Gastroesophageal sphincter (tissue), 4 donors: ENCODE results near the gene TTC23. TPM values are rescaled to one million over a fixed set of nuclear protein-coding genes. Genes with fewer than 3 reads are reported as not detected.

Experiments used
- ATAC-seq: fragments of 150-250 bp; one replicate; pipeline ENCODE4 v1.9.1; 2016; ENCODE audit warnings: mild to moderate bottlenecking, moderate library complexity
- H3K27ac ChIP-seq, 4 donors: fragments of 200-600 bp; sonication (generic) in 3 of 4; 1 replicate in 3 of 4; 2 replicates in 1 of 4; pipeline ENCODE4 v1.5.1; 2016 to 2019
- H3K27me3 ChIP-seq: fragments of 200-600 bp; sonication (generic); one replicate; pipeline ENCODE4 v1.5.1; 2019
- H3K36me3 ChIP-seq, 2 donors: fragments of 200-600 bp; sonication (generic); one replicate each; pipeline ENCODE4 v1.5.1; 2019; ENCODE audit warnings: control low read depth in 1 of 2
- H3K4me1 ChIP-seq, 3 donors: fragments of 200-600 bp; sonication (generic); 1 replicate in 2 of 3; 2 replicates in 1 of 3; pipeline ENCODE4 v1.5.1; 2016 to 2019; ENCODE audit warnings: control low read depth in 2 of 3
- H3K4me3 ChIP-seq, 2 donors: fragments of 200-600 bp; sonication (generic); one replicate each; pipeline ENCODE4 v1.5.1; 2019; ENCODE audit warnings: mild to moderate bottlenecking in 1 of 2, moderate library complexity in 1 of 2
- H3K9me3 ChIP-seq, 3 donors: fragments of 200-600 bp; sonication (generic); one replicate each; pipeline ENCODE4 v1.5.1; 2017 to 2019; ENCODE audit warnings: control low read depth in 2 of 3
- EP300 ChIP-seq: sonication (generic); formaldehyde crosslinking; IDR thresholded peaks from one replicate; pipeline ENCODE4 v1.6.1; 2017; ENCODE audit warnings: antibody characterized with exemption, mild to moderate bottlenecking
- POLR2A ChIP-seq, 2 donors: fragments of 450-650 bp; IDR thresholded peaks; one replicate each; pipeline ENCODE4 v1.6.1; 2017; ENCODE audit warnings: antibody characterized with exemption in 2 of 2, mild to moderate bottlenecking in 2 of 2, moderate library complexity in 1 of 2
- POLR2AphosphoS5 ChIP-seq: sonication (generic); formaldehyde crosslinking; IDR thresholded peaks from one replicate; pipeline ENCODE4 v1.6.1; 2017; ENCODE audit warnings: antibody characterized with exemption
- WGBS, 2 donors: methylation state at CpG; one replicate each; pipeline ENCODE4 v1.1.5; 2018; ENCODE audit warnings: low coverage in 1 of 2; 5-methylcytosine and 5-hydroxymethylcytosine counted together
- total RNA-seq, 4 donors: library from RNA; depleted of rRNA; stranded (reverse); fragments of >200 nt; gene quantifications; one replicate each; pipeline ENCODE4 v1.1.0, GENCODE V29; 2016
- TF ChIP-seq, protein P1 (sequence below), 4 experiments: fragments of 200-600 bp in 2 of 4; fragments of 450-650 bp in 2 of 4; sonication (generic) in 1 of 4; IDR thresholded peaks; one replicate each; pipeline ENCODE4 v1.5.1; 2017 to 2019; ENCODE audit warnings: antibody characterized with exemption in 4 of 4, mild to moderate bottlenecking in 2 of 4, moderate library complexity in 2 of 4

The TTC23 gene
- total RNA-seq, 4 donors from 2014 or later = 13.7 to 33.3 (median 20.0) TPM

DNA sequence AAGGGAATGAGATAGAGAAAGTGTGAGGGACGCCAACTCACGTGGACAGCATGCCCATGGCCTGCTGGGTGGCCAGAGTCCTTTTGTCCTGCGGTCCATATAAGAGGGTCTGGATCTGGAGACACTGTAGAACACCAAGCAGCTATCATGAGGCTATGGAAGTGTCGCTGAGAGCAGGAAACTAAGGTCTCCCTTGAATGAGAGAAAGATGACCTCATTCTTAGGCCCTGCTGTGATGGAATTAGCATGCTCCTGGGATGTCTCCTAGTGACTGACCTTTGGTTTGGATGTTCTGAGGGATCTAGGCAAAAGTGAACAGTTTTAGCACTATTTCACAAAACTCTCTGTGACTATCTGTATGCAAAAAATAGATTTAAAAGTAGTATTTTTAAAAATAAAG, 110.1 kb downstream of the TTC23 start:
- Histone ChIP-seq H3K9me3 (no peaks in the 10 kb centered on the region), H3K4me3 (no peak overlapping the region), H3K4me1 (peaks cover 9 to 88% (median 12%) of the 10 kb centered on the region in 3 donors), H3K27me3 (no peaks in the 10 kb centered on the region), H3K27ac (peak overlapping the region; percentile 10 to 98 (median 97)), H3K36me3 (peaks cover 0 to 43% of the 10 kb centered on the region in 2 donors)
- TF ChIP-seq POLR2AphosphoS5 (peak; percentile 68), EP300 (no peak)
- ATAC-seq = no peak
- 76 to 84% methylated on average over 3 of the region's 4 CpGs for WGBS, 2 donors

DNA sequence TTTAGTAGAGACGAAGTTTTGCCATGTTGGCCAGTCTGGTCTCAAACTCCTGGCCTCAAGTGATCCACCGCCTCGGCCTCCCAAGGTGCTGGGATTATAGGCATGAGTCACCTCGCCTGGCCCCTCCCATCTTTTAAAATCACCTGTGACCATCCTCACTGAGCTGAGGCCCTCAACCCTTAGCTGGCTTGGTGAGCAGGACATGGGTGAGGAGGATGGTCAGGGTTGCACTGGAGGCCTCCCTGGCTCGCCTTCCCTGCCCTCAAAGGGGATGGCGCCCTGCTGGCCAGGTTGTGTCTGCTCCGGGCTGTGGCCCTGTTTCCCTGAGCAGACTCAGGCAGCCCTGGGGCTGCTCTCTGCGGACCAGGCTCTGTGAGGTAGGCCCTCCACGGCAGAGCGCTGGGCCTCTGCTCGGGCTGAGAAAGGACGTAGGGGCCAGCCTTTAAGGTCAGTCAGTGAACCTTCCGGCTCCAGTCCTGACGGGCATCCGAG, 110.8 kb downstream of the TTC23 start:
- TF ChIP-seq, protein P1, sequence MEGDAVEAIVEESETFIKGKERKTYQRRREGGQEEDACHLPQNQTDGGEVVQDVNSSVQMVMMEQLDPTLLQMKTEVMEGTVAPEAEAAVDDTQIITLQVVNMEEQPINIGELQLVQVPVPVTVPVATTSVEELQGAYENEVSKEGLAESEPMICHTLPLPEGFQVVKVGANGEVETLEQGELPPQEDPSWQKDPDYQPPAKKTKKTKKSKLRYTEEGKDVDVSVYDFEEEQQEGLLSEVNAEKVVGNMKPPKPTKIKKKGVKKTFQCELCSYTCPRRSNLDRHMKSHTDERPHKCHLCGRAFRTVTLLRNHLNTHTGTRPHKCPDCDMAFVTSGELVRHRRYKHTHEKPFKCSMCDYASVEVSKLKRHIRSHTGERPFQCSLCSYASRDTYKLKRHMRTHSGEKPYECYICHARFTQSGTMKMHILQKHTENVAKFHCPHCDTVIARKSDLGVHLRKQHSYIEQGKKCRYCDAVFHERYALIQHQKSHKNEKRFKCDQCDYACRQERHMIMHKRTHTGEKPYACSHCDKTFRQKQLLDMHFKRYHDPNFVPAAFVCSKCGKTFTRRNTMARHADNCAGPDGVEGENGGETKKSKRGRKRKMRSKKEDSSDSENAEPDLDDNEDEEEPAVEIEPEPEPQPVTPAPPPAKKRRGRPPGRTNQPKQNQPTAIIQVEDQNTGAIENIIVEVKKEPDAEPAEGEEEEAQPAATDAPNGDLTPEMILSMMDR (IDR thresholded peaks at IDR 0.05) = peak in 2 of 4 experiments; percentile 24 to 34
- TF ChIP-seq POLR2A (IDR thresholded peaks at IDR 0.05) = no peak
- no peak for TF ChIP-seq POLR2AphosphoS5
- no peak for TF ChIP-seq EP300
- 60% methylated on average over 1 of the region's 15 CpGs; no CpG with 5 or more reads in 1 of the 2 donors for WGBS, 2 donors
- Histone ChIP-seq H3K27me3 (no peaks in the 10 kb centered on the region), H3K4me3 (no peak overlapping the region), H3K4me1 (peaks cover 5 to 88% (median 7%) of the 10 kb centered on the region in 3 donors), H3K9me3 (no peaks in the 10 kb centered on the region), H3K27ac (peak overlapping the region; percentile 10 to 98 (median 97)), H3K36me3 (peaks cover 0 to 49% of the 10 kb centered on the region in 2 donors)
- no peak for ATAC-seq

DNA sequence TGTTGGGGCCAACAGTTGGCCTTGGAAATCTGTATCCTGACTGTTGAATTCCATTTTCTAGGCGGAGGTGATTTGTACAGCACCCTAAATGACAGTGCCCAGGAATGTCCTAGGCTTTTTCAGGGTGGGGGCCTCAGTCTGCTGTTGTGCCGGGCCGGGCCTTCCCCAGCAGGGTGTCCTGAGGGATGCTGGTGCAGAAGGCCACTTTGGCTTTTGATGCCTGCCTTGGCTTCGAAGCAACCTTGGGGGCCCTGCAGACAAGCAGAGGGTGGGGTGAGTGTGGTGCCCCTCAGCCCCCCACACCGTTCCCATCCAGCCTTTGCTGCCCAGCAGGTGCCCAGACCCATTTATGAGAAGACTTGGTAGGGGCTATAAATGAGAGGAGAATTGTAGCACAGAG, 111.5 kb downstream of the TTC23 start:
- peaks cover 3 to 88% (median 5%) of the 10 kb centered on the region in 3 donors for H3K4me1 ChIP-seq
- peak overlapping the region; percentile 10 to 98 (median 97) for H3K27ac ChIP-seq
- no peak for TF ChIP-seq POLR2AphosphoS5
- no peak for TF ChIP-seq POLR2A (IDR thresholded peaks at IDR 0.05)
- TF ChIP-seq, protein P1 (IDR thresholded peaks at IDR 0.05) = no peak
- TF ChIP-seq EP300 = no peak
- WGBS, 2 donors = 74 to 95% methylated on average over 2 to 3 of the region's 5 CpGs
- ATAC-seq = no peak
- no peak overlapping the region for H3K4me3 ChIP-seq
- peaks cover 0 to 49% of the 10 kb centered on the region in 2 donors for H3K36me3 ChIP-seq
- no peaks in the 10 kb centered on the region for H3K9me3 ChIP-seq
- H3K27me3 ChIP-seq = no peaks in the 10 kb centered on the region

DNA sequence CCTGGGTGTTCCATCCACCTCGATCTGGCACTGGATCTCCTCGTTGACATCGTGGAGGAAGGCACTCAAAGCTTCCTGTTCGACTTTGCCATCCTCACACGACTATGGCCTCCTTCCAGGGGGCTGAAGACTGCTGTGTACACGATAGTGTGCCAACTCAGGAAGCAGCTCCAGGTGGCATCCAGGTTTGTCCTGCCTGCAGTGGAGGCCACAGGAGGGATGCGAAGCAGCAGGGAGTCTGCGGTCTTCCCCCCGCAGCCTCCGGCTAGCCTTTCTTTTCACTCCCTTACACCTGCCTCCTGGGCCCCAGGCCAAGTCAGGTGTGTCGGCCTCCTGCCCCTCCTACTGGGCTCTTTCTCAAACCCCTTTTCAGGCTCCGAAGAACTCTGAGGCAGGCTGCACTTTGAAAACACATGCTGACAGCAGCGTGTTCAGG, 112.3 kb downstream of the TTC23 start:
- Histone ChIP-seq H3K36me3 (peaks cover 0 to 56% of the 10 kb centered on the region in 2 donors), H3K27ac (peak overlapping the region; percentile 12 to 98 (median 97))
- WGBS, 2 donors = 50 to 86% methylated on average over 2 to 7 of the region's 13 CpGs

DNA sequence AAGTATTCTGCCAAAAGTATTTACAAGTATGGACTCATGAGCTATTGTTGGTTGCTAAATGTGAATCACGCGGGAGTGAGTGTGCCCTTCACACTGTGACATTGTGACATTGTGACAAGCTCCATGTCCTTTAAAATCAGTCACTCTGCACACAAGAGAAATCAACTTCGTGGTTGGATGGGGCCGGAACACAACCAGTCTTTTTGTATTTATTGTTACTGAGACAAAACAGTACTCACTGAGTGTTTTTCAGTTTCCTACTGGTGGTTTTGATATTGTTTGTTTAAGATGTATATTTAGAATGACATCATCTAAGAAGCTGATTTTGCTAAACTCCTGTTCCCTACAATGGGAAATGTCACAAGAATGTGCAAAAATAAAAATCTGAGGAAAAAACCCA, 114.2 kb downstream of the TTC23 start:
- Histone ChIP-seq H3K27me3 (no peaks in the 10 kb centered on the region), H3K27ac (peak overlapping the region; percentile 61 to 98 (median 97)), H3K4me1 (peaks cover 0 to 93% (median 3%) of the 10 kb centered on the region in 3 donors), H3K9me3 (no peaks in the 10 kb centered on the region), H3K36me3 (peaks cover 0 to 75% of the 10 kb centered on the region in 2 donors), H3K4me3 (no peak overlapping the region)
- WGBS, 2 donors = 58 to 66% methylated on average over 4 of the region's 4 CpGs
- no peak for ATAC-seq
- TF ChIP-seq POLR2A (IDR thresholded peaks at IDR 0.05) (no peak), EP300 (no peak), POLR2AphosphoS5 (peak; percentile 24)
- TF ChIP-seq, protein P1 (IDR thresholded peaks at IDR 0.05) = peak in 2 of 4 experiments; percentile 15 to 17

More for the DNA sequence above, 112.3 kb downstream of the TTC23 start:
- no peaks in the 10 kb centered on the region for H3K9me3 ChIP-seq
- TF ChIP-seq, protein P1 (IDR thresholded peaks at IDR 0.05) = no peak
- TF ChIP-seq POLR2AphosphoS5 = no peak
- H3K4me1 ChIP-seq = peaks cover under 1 to 88% (median 3%) of the 10 kb centered on the region in 3 donors
- H3K27me3 ChIP-seq = no peaks in the 10 kb centered on the region
- ATAC-seq = no peak
- H3K4me3 ChIP-seq = no peak overlapping the region
